Measurements from ENCODE around the gene ZNF337. TPM values are rescaled to one million over a fixed set of nuclear protein-coding genes. Genes with fewer than 3 reads are reported as not detected.

The ZNF337 gene
- total RNA-seq, 1 donor from 2014 or later: 16.7 TPM

DNA sequence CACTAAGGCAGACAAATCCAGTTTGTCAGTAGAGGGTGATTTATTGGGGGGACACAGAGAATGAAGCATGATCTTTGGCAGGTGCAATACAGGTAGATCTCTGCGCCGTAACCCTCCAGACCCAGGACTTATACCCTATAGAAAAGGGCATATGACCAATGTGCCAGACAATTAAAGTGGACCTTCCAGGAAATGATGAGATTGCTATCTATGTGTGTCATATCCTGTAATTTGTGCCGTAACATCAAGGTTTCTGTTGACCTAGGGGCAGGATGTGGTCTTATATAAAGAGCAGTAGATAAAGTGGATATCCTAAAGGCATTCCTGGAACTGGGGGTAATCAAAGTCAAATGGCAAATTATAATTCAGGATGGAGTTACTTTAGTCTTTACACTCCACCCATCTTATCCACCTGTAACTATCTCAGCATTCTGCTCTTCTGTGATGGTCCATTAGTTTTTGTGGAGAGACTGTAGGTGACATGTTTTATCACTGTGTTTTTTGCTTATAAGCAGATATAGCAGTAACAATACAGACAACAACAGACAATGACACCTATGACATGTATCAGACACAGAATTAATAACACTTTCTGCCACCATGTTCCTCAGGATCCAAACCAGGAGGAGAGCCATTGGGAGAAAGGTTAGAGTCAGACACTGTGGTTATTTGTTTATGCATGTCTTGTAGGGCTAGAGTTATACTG is 43.1 kb upstream of the ZNF337 start:
- no peak for DNase-seq (ENCODE audit: low spot score)
- Mint-ChIP-seq H3K9me3 (ENCODE audit: unreplicated experiment) (no peaks in the 10 kb centered on the region), H3K4me1 (ENCODE audit: unreplicated experiment) (peaks cover 7% of the 10 kb centered on the region)

DNA sequence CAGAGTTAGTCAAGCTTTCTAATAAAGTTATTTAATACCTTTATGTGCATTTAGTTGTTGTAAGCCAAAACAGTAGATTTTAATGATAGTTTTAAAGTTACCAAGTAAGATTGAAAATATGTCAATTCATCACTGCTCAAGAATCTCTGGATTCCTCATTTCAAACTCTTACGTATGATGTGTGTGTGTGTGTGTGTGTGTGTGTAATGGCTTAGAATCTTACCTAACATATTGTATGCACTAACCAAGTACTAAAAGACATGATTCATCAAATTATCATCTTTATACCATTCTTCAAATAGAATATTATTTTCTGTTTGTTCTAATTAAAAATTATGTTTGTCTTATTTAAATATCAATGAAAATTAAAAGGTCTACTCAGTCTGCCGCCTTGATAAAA is 41.5 kb upstream of the ZNF337 start:
- TF ChIP-seq, protein P1, sequence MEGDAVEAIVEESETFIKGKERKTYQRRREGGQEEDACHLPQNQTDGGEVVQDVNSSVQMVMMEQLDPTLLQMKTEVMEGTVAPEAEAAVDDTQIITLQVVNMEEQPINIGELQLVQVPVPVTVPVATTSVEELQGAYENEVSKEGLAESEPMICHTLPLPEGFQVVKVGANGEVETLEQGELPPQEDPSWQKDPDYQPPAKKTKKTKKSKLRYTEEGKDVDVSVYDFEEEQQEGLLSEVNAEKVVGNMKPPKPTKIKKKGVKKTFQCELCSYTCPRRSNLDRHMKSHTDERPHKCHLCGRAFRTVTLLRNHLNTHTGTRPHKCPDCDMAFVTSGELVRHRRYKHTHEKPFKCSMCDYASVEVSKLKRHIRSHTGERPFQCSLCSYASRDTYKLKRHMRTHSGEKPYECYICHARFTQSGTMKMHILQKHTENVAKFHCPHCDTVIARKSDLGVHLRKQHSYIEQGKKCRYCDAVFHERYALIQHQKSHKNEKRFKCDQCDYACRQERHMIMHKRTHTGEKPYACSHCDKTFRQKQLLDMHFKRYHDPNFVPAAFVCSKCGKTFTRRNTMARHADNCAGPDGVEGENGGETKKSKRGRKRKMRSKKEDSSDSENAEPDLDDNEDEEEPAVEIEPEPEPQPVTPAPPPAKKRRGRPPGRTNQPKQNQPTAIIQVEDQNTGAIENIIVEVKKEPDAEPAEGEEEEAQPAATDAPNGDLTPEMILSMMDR (IDR thresholded peaks at IDR 0.05; ENCODE audit: unreplicated experiment): no peak
- Mint-ChIP-seq H3K4me3 (ENCODE audit: unreplicated experiment) (no peak overlapping the region), H3K4me1 (ENCODE audit: unreplicated experiment) (peaks cover 7% of the 10 kb centered on the region), H3K36me3 (ENCODE audit: low read depth, unreplicated experiment) (no peaks in the 10 kb centered on the region), H3K27me3 (ENCODE audit: unreplicated experiment) (no peaks in the 10 kb centered on the region), H3K9me3 (ENCODE audit: unreplicated experiment) (no peaks in the 10 kb centered on the region), H3K27ac (ENCODE audit: unreplicated experiment) (no peak overlapping the region)
- DNase-seq (ENCODE audit: low spot score): no peak

More for the DNA sequence above, 43.1 kb upstream of the ZNF337 start:
- H3K4me3 Mint-ChIP-seq (ENCODE audit: unreplicated experiment): no peak overlapping the region
- peaks cover 3% of the 10 kb centered on the region for H3K36me3 Mint-ChIP-seq (ENCODE audit: low read depth, unreplicated experiment)
- H3K27me3 Mint-ChIP-seq (ENCODE audit: unreplicated experiment): no peaks in the 10 kb centered on the region
- H3K27ac Mint-ChIP-seq (ENCODE audit: unreplicated experiment): no peak overlapping the region
- TF ChIP-seq, protein P1 (IDR thresholded peaks at IDR 0.05; ENCODE audit: unreplicated experiment): no peak

DNA sequence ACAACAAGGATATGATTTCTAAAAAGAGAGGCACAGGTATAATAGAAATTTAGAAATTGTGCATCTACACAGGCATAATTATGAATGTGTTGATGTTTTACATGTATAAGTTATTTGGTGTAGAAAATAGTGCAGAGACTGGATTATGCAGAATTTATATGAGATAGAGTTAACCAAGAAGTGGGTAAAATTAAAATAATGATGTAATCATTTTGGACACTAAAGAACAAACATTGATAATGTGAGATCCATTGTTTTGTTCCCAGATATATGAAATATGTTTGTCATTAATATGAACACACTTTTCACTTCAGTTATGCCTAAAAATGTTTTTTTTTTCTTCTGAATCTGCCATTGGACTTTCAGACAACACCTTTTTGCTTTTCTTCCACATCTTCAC is 37.2 kb upstream of the ZNF337 start:
- TF ChIP-seq, protein P1 (IDR thresholded peaks at IDR 0.05; ENCODE audit: unreplicated experiment): no peak

DNA sequence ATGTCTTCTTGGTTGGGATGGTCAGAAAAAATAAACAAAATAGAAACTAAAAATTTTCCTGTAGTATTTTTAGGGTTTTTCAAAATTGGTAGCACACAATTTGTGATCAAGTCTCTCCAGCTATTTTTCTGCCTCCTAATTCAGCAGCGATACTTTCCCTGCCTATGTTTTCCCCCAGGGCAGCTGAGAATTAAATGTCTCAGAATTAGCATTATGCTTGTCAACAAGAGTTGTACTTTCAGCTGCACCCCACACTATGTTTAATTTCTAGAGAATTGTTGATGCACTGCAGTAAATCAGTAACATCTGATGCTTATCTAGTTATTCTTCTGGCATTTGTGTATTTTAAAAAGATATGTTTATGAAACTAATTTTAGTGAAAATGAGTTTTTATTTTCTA is 34.2 kb upstream of the ZNF337 start:
- Mint-ChIP-seq H3K27ac (ENCODE audit: unreplicated experiment) (no peak overlapping the region), H3K4me1 (ENCODE audit: unreplicated experiment) (no peaks in the 10 kb centered on the region), H3K27me3 (ENCODE audit: unreplicated experiment) (no peaks in the 10 kb centered on the region), H3K9me3 (ENCODE audit: unreplicated experiment) (peaks cover 5% of the 10 kb centered on the region), H3K36me3 (ENCODE audit: low read depth, unreplicated experiment) (no peaks in the 10 kb centered on the region), H3K4me3 (ENCODE audit: unreplicated experiment) (no peak overlapping the region)
- no peak for DNase-seq (ENCODE audit: low spot score)
- TF ChIP-seq, protein P1 (IDR thresholded peaks at IDR 0.05; ENCODE audit: unreplicated experiment): no peak

More for the DNA sequence above, 37.2 kb upstream of the ZNF337 start:
- no peaks in the 10 kb centered on the region for H3K9me3 Mint-ChIP-seq (ENCODE audit: unreplicated experiment)
- H3K4me1 Mint-ChIP-seq (ENCODE audit: unreplicated experiment): no peaks in the 10 kb centered on the region
- H3K4me3 Mint-ChIP-seq (ENCODE audit: unreplicated experiment): no peak overlapping the region
- H3K27me3 Mint-ChIP-seq (ENCODE audit: unreplicated experiment): no peaks in the 10 kb centered on the region
- no peaks in the 10 kb centered on the region for H3K36me3 Mint-ChIP-seq (ENCODE audit: low read depth, unreplicated experiment)
- H3K27ac Mint-ChIP-seq (ENCODE audit: unreplicated experiment): no peak overlapping the region
- no peak for DNase-seq (ENCODE audit: low spot score)

DNA sequence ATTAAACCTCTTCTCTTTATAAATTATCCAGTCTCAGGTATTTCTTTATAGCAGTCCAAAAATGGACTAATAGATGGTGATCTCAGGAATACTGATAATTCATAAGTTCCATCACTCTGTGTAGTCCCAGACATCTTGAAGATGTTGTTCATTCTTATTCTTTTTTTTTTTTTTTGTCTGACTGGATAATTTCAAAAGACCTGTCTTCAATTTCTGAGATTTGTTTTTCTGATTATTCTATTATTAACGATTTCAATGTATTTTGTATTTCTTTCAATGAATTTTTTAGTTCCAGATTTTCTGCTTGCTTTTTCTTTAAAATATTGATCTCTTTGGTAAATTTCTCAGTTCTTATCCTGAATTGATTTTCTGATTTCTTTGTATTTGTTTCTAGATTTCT is 29.7 kb upstream of the ZNF337 start:
- H3K4me1 Mint-ChIP-seq (ENCODE audit: unreplicated experiment): peaks cover 5% of the 10 kb centered on the region
- TF ChIP-seq, protein P1 (IDR thresholded peaks at IDR 0.05; ENCODE audit: unreplicated experiment): no peak
- no peaks in the 10 kb centered on the region for H3K27me3 Mint-ChIP-seq (ENCODE audit: unreplicated experiment)
- H3K27ac Mint-ChIP-seq (ENCODE audit: unreplicated experiment): no peak overlapping the region
- H3K36me3 Mint-ChIP-seq (ENCODE audit: low read depth, unreplicated experiment): no peaks in the 10 kb centered on the region
- DNase-seq (ENCODE audit: low spot score): no peak
- peaks cover 5% of the 10 kb centered on the region for H3K9me3 Mint-ChIP-seq (ENCODE audit: unreplicated experiment)
- no peak overlapping the region for H3K4me3 Mint-ChIP-seq (ENCODE audit: unreplicated experiment)

All from endothelial cell (in vitro differentiated cells).